BJ (cell line): ENCODE results near the gene TWNK. TPM values are rescaled to one million over a fixed set of nuclear protein-coding genes. Genes with fewer than 3 reads are reported as not detected.

Experiments
- CTCF ChIA-PET: fragments of 350-600 bp; formaldehyde crosslinking; extraction: SDS; loops from one replicate; lab custom pipeline; 2021; ENCODE audit warnings: antibody characterized with exemption, inconsistent platforms; lab: Yijun Ruan, JAX
- POLR2A ChIA-PET: fragments of 300-600 bp; sonication (Branson Sonifier 250); formaldehyde crosslinking; extraction: SDS; loops from one replicate; lab custom pipeline; 2021; ENCODE audit warnings: antibody characterized with exemption; lab: Charles Lee
- DNase-seq: peaks from one replicate; pipeline ENCODE4 v3.0.0-alpha.2; 2011; ENCODE audit warnings: low read depth
- H3K27me3 ChIP-seq: 2 replicates; pipeline ENCODE4 v1.6.0; 2011; ENCODE audit warnings: low read length; ENCODE audit not compliant: control insufficient read depth, insufficient read depth
- H3K36me3 ChIP-seq: 2 replicates; pipeline ENCODE4 v1.5.1; 2011; ENCODE audit warnings: low read length; ENCODE audit not compliant: control insufficient read depth, insufficient read depth
- H3K4me3 ChIP-seq: 2 replicates; pipeline ENCODE4 v1.5.1; 2011; ENCODE audit warnings: low read depth, mild to moderate bottlenecking, control low read depth, low read length
- polyA plus RNA-seq: library from polyadenylated mRNA; depleted of rRNA; stranded (reverse); fragments of >200 nt; gene quantifications from 2 replicates; pipeline ENCODE4 v1.2.3, GENCODE V29; 2011
- TF ChIP-seq, protein P1 (sequence below): IDR thresholded peaks from 2 replicates; pipeline ENCODE4 v1.5.1; 2011; ENCODE audit warnings: low read depth, mild to moderate bottlenecking, control low read depth, inconsistent platforms, low read length, moderate library complexity; ENCODE audit not compliant: insufficient read depth

TWNK gene
- polyA plus RNA-seq, 1 experiment: 5.5 TPM

DNA sequence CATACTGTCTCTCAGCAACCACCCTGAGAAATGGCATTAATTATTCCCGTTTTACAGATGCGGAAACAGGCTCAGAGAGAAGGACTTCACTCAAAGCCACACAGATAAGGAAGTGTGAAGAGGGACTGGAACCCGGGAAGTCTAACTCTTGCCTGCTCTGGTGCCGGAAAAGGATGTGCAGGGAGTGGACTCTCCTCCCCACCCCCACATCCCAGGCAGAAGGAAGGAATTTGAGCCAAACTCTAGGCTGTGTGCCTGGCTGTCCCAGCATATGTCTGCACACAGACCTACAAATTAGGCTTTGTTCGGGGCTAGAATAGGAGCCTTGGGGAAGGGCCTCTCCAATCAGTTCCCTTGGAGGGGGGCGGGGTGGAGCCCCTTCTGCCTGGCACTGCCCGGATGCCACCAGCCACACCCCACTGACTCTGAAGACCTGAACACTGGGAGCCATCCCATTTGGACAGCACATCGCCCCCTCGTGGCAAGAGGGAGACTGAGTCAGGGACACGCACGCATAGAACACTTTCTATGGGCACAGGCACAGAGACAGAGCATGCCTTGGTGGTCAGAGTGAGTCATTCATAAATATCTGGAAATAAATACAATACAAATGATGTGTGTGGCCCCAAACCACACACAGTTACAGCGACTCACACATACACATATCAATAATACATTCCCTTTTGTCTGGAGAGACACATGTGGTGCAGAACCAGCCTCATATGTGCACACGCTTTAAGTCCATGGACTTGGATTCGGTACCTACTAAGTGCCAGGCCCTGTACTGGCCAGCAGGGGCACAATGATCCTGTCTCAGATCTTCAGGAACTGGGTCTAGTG lies 25.4 kb downstream of the TWNK start:
- peak; percentile 72 for DNase-seq
- H3K36me3 ChIP-seq: peaks cover 1% of the 10 kb centered on the region
- TF ChIP-seq, protein P1, sequence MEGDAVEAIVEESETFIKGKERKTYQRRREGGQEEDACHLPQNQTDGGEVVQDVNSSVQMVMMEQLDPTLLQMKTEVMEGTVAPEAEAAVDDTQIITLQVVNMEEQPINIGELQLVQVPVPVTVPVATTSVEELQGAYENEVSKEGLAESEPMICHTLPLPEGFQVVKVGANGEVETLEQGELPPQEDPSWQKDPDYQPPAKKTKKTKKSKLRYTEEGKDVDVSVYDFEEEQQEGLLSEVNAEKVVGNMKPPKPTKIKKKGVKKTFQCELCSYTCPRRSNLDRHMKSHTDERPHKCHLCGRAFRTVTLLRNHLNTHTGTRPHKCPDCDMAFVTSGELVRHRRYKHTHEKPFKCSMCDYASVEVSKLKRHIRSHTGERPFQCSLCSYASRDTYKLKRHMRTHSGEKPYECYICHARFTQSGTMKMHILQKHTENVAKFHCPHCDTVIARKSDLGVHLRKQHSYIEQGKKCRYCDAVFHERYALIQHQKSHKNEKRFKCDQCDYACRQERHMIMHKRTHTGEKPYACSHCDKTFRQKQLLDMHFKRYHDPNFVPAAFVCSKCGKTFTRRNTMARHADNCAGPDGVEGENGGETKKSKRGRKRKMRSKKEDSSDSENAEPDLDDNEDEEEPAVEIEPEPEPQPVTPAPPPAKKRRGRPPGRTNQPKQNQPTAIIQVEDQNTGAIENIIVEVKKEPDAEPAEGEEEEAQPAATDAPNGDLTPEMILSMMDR: peak; percentile 77
- no peak overlapping the region for H3K4me3 ChIP-seq
- ChIA-PET CTCF (interaction anchor here (0.7 to 7.6 kb wide), 10 partner anchors 14 to 48 kb away, joined by 3 to 479 read pairs (median 4); partner anchors contain the start of genes LZTS2, MRPL43, PDZD7 and SEMA4G), POLR2A (no interaction called here)
- H3K27me3 ChIP-seq: no peaks in the 10 kb centered on the region

DNA sequence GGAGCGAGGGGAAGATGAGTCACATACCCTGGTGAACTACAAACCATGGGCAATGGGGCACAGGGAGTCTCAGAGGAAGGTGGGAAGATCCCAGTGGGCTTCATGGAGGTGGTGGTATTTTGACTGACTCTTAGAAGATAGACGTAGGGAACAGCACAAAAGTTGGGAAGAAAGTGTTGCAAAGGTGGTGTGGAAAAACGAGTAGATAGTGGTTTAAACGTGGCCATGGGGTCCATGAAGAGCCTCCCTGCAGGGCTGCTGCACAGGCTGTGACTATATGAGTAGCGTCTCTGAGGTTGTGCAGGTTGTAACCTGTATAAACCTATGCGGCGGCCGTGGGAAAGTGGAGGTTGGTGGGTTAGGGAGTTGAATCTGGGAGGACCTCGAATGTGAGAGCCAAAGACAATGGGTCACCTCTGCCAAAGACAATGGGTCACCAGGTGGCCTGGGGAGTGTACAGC lies 26.1 kb downstream of the TWNK start:
- H3K36me3 ChIP-seq: peaks cover 1% of the 10 kb centered on the region
- POLR2A ChIA-PET: no interaction called here
- no peak overlapping the region for H3K4me3 ChIP-seq
- DNase-seq: no peak
- H3K27me3 ChIP-seq: no peaks in the 10 kb centered on the region
- CTCF ChIA-PET: interaction anchor here (1.0 to 7.6 kb wide), 8 partner anchors 16 to 119 kb away, joined by 4 to 479 read pairs (median 16); partner anchors contain the start of genes LZTS2, MRPL43, PDZD7 and SFXN3
- TF ChIP-seq, protein P1: no peak

GRCh38 chr10:101014230-101014884 lies 27.0 kb downstream of the TWNK start:
- DNase-seq: no peak
- Histone ChIP-seq H3K36me3 (no peaks in the 10 kb centered on the region), H3K4me3 (no peak overlapping the region), H3K27me3 (no peaks in the 10 kb centered on the region)
- TF ChIP-seq, protein P1: peak; percentile 98
- CTCF ChIA-PET: interaction anchor here (0.6 to 7.6 kb wide), 30 partner anchors 15 to 774 kb away, joined by 3 to 479 read pairs (median 4); partner anchors contain the start of genes HIF1AN, KAZALD1, LZTS2 and MRPL43
- POLR2A ChIA-PET: no interaction called here

- POLR2A ChIA-PET: interaction anchor here (0.5 kb wide), 1 partner anchor 18 kb away, joined by 3 read pairs; no protein-coding TSS in a partner anchor
- no peaks in the 10 kb centered on the region for H3K36me3 ChIP-seq
- no peak overlapping the region for H3K4me3 ChIP-seq
- CTCF ChIA-PET: interaction anchor here (0.7 to 7.6 kb wide), 28 partner anchors 15 to 773 kb away, joined by 3 to 479 read pairs (median 4); partner anchors contain the start of genes HIF1AN, KAZALD1, LZTS2 and MRPL43
- H3K27me3 ChIP-seq: no peaks in the 10 kb centered on the region
- TF ChIP-seq, protein P1: no peak
- peak; percentile 42 for DNase-seq
Observed at GRCh38 chr10:101014966-101015581, 27.7 kb downstream of the TWNK start.
